Hepatocyte (in vitro differentiated cells): ENCODE data around the gene TXNRD2. TPM values are rescaled to one million over a fixed set of nuclear protein-coding genes. Genes with fewer than 3 reads are reported as not detected.

Experiments used
- DNase-seq: peaks from one replicate; pipeline ENCODE4 v3.0.0-alpha.2; 2016; ENCODE audit warnings: low spot score
- H2AFZ ChIP-seq: fragments of 200-600 bp; sonication (generic); 2 replicates; pipeline ENCODE4 v1.6.0; 2016; ENCODE audit warnings: antibody characterized with exemption, mild to moderate bottlenecking
- H3K27ac ChIP-seq: fragments of 200-600 bp; sonication (generic); 2 replicates; pipeline ENCODE4 v1.5.1; 2016; ENCODE audit warnings: mild to moderate bottlenecking
- H3K27me3 ChIP-seq: fragments of 200-600 bp; sonication (generic); 2 replicates; pipeline ENCODE4 v1.6.1; 2016
- H3K36me3 ChIP-seq: fragments of 200-600 bp; sonication (generic); replicated peaks from 2 replicates; pipeline ENCODE4 v1.5.1; 2016; ENCODE audit warnings: low read depth; ENCODE audit not compliant: insufficient read depth
- H3K4me1 ChIP-seq: fragments of 200-600 bp; sonication (generic); 2 replicates; pipeline ENCODE4 v1.5.1; 2016; ENCODE audit warnings: mild to moderate bottlenecking, moderate library complexity; ENCODE audit not compliant: insufficient read depth
- H3K4me2 ChIP-seq: fragments of 200-600 bp; sonication (generic); 2 replicates; pipeline ENCODE4 v1.6.0; 2016
- H3K4me3 ChIP-seq: fragments of 200-600 bp; sonication (generic); 2 replicates; pipeline ENCODE4 v1.5.1; 2016; ENCODE audit warnings: mild to moderate bottlenecking
- H3K79me2 ChIP-seq: fragments of 200-600 bp; sonication (generic); 2 replicates; pipeline ENCODE4 v1.6.0; 2017; ENCODE audit warnings: mild to moderate bottlenecking
- H3K9me2 ChIP-seq: fragments of 200-600 bp; sonication (generic); replicated peaks from 2 replicates; pipeline ENCODE4 v1.6.0; 2017; ENCODE audit warnings: mild to moderate bottlenecking; ENCODE audit not compliant: insufficient read depth
- H3K9me3 ChIP-seq: fragments of 200-600 bp; sonication (generic); 2 replicates; pipeline ENCODE4 v1.5.1; 2016; ENCODE audit warnings: low read depth, mild to moderate bottlenecking
- H4K20me1 ChIP-seq: fragments of 200-600 bp; sonication (generic); 2 replicates; pipeline ENCODE4 v1.6.0; 2016; ENCODE audit warnings: mild to moderate bottlenecking; ENCODE audit not compliant: insufficient read depth, poor library complexity, severe bottlenecking
- CTCF ChIP-seq: fragments of 200-600 bp; sonication (generic); IDR thresholded peaks from 2 replicates; pipeline ENCODE4 v1.5.1; 2016; ENCODE audit warnings: antibody characterized with exemption, mild to moderate bottlenecking; ENCODE audit not compliant: poor library complexity
- EZH2 ChIP-seq: fragments of 200-600 bp; sonication (generic); IDR thresholded peaks from 2 replicates; pipeline ENCODE4 v1.6.1; 2016; ENCODE audit warnings: antibody characterized with exemption, mild to moderate bottlenecking, borderline replicate concordance
- EZH2phosphoT487 ChIP-seq: fragments of 200-600 bp; sonication (generic); IDR thresholded peaks from one replicate; pipeline ENCODE4 v1.6.1; 2018; ENCODE audit warnings: antibody characterized with exemption, mild to moderate bottlenecking, low read depth, moderate library complexity; ENCODE audit not compliant: unreplicated experiment, severe bottlenecking
- WGBS: methylation state at CpG from one replicate; pipeline ENCODE4 v1.1.6; 2016; ENCODE audit warnings: low lambda C conversion rate; ENCODE audit errors: missing lambda C conversion rate; 5-methylcytosine and 5-hydroxymethylcytosine counted together
- polyA plus RNA-seq: library from polyadenylated mRNA; unstranded; fragments of >200 nt; fragmentation: Nextera tagmentation; extraction: Ambion mirVana; gene quantifications from 2 replicates; pipeline ENCODE4 v1.2.1, GENCODE V29; 2016
- total RNA-seq: library from RNA; depleted of rRNA; stranded (reverse); fragments of >200 nt; gene quantifications from 2 replicates; pipeline ENCODE4 v1.2.3, GENCODE V29; 2014

TXNRD2 gene
- total and polyA plus RNA-seq, 2 experiments from 2014 or later: 0.60 to 2.1 TPM

- H3K9me2 ChIP-seq: no peaks in the 10 kb centered on the region
- no peak for TF ChIP-seq CTCF
- no peak for TF ChIP-seq EZH2phosphoT487
- no peak for TF ChIP-seq EZH2
- H3K4me1 ChIP-seq: peaks cover 15% of the 10 kb centered on the region
- peak overlapping the region; percentile 74 for H3K27ac ChIP-seq
- no peaks in the 10 kb centered on the region for H3K36me3 ChIP-seq
- DNase-seq: peak; percentile 51
- peak overlapping the region; percentile 23 for H3K4me2 ChIP-seq
- H3K4me3 ChIP-seq: no peak overlapping the region
- WGBS: 62% methylated on average over 11 of the region's 11 CpGs
- no peaks in the 10 kb centered on the region for H3K9me3 ChIP-seq
- H2AFZ ChIP-seq: peak overlapping the region; percentile 32
- H4K20me1 ChIP-seq: no peaks in the 10 kb centered on the region
- H3K79me2 ChIP-seq: no peaks in the 10 kb centered on the region
- H3K27me3 ChIP-seq: no peaks in the 10 kb centered on the region
These were observed 1.7 kb upstream of the TXNRD2 start for GRCh38 chr22:19943082-19944026.

- no peak for DNase-seq
- H3K9me3 ChIP-seq: no peaks in the 10 kb centered on the region
- 63% methylated on average over 8 of the region's 8 CpGs for WGBS
- H3K4me2 ChIP-seq: peak overlapping the region; percentile 23
- no peak for TF ChIP-seq EZH2phosphoT487
- no peak for TF ChIP-seq CTCF
- TF ChIP-seq EZH2: no peak
- H3K4me1 ChIP-seq: peaks cover 15% of the 10 kb centered on the region
- no peaks in the 10 kb centered on the region for H3K79me2 ChIP-seq
- no peaks in the 10 kb centered on the region for H3K27me3 ChIP-seq
- peak overlapping the region; percentile 74 for H3K27ac ChIP-seq
- H3K9me2 ChIP-seq: no peaks in the 10 kb centered on the region
- H3K36me3 ChIP-seq: no peaks in the 10 kb centered on the region
- peak overlapping the region; percentile 32 for H2AFZ ChIP-seq
- H4K20me1 ChIP-seq: no peaks in the 10 kb centered on the region
- no peak overlapping the region for H3K4me3 ChIP-seq
These were observed 801 bp upstream of the TXNRD2 start for GRCh38 chr22:19942157-19943081.

GRCh38 chr22:19940536-19941364 is 868 bp downstream of the TXNRD2 start:
- Histone ChIP-seq H3K4me1 (peaks cover 15% of the 10 kb centered on the region), H3K9me2 (no peaks in the 10 kb centered on the region), H3K4me3 (no peak overlapping the region), H3K27ac (no peak overlapping the region), H3K36me3 (no peaks in the 10 kb centered on the region), H2AFZ (no peak overlapping the region), H3K79me2 (no peaks in the 10 kb centered on the region), H4K20me1 (no peaks in the 10 kb centered on the region), H3K9me3 (no peaks in the 10 kb centered on the region), H3K4me2 (no peak overlapping the region), H3K27me3 (no peaks in the 10 kb centered on the region)
- TF ChIP-seq EZH2 (no peak), CTCF (no peak), EZH2phosphoT487 (no peak)
- 92% methylated on average over 21 of the region's 21 CpGs for WGBS
- DNase-seq: no peak
